G401.6 (cell line): ENCODE results near the gene ENOX2.
"Not testable (repeated sequence)": the region's sequence is repeated elsewhere in the genome, so short reads cannot be mapped to it uniquely, and the experiment has no call there.

Source experiments
- FAIRE-seq: peaks from 2 replicates; lab custom pipeline; 2012; peaks lifted over from hg19 to GRCh38; lab: Jason Lieb, UNC

The ENOX2 gene, protein sequence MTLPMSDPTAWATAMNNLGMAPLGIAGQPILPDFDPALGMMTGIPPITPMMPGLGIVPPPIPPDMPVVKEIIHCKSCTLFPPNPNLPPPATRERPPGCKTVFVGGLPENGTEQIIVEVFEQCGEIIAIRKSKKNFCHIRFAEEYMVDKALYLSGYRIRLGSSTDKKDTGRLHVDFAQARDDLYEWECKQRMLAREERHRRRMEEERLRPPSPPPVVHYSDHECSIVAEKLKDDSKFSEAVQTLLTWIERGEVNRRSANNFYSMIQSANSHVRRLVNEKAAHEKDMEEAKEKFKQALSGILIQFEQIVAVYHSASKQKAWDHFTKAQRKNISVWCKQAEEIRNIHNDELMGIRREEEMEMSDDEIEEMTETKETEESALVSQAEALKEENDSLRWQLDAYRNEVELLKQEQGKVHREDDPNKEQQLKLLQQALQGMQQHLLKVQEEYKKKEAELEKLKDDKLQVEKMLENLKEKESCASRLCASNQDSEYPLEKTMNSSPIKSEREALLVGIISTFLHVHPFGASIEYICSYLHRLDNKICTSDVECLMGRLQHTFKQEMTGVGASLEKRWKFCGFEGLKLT

DNA sequence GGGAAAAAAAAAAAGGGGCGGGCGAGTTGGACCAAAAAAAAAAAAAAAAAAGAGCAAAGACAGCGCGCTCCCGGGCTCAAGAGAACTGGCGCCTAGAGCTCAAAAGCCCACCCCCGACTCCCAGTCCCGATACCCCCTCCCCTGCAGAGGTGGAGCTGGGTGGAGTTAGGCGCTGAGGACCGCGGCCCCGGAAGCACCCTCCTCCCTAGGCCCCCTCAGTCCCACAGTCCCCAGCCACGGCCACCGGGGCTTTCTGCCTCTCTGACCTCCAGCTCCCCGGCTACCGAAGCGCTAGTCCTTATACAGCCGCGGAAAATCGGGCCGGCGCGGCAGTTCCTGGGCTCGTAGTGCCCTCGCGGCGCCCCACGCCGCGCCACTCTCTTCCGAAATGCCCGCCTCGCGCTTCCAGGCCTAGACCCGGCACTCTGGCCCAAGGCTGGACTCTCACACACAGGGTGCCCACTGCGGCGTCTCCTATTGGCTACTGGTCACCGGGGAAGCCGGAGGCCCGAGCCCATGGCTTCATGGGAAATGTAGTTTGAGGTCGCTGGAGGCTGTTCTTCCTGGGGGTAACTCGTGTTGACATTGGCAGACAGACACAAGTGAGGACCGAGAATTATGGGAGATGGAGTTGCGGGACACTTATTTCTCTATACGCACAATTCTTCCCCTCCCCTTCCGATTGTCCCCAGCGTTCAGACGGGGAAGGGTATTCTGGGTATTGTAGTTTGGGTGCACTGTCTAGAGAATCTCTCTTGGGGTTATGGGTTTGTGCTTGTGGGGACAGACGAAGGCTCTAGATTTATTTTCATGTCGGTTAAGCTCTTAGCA is at the start of gene ENOX2:
ENOX2 (minus strand) TSS at position 427 of the 831 bp plus-strand sequence. CDS start 199,993 bp downstream, outside the sequence.
- FAIRE-seq = peak; percentile 100

DNA sequence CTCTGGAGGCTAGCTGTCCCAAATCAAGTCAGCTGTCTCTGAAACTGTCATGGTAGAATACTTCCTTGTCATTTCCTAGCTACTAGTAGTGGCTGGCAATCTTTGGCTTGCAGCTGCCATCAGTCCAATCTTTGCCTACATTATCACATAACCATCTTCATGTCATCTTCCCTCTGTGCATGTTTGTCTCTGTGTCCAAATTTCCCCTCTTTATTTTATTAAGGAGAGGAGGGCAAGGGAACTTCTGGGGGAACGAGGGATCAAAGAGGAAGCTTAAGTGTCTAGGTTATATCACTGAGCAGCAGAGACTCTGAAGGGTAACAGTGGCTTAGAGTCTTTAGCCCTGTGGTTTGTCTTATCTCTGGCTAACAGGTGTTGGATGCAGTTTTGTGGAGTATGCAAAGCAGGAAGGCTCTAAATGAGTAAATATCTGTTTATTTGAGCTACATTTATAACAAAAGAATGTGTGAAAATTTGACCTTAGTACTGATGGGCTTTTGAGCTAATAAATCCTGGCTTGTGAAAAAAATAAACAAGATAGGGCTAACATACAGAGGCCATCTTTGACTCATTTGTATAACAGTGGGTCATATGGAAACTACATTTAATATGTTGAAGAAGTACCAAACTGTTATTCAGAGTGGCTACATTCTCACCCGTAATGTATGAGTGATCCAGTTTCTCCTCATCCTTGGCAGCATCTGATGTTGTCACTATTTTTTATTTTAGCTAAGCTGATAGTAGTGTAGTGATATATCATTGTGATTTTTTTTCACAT is 49.4 kb upstream of the ENOX2 start:
- no peak for FAIRE-seq

GRCh38 chrX:130944230-130944629 is 41.2 kb upstream of the ENOX2 start:
- no peak for FAIRE-seq

DNA sequence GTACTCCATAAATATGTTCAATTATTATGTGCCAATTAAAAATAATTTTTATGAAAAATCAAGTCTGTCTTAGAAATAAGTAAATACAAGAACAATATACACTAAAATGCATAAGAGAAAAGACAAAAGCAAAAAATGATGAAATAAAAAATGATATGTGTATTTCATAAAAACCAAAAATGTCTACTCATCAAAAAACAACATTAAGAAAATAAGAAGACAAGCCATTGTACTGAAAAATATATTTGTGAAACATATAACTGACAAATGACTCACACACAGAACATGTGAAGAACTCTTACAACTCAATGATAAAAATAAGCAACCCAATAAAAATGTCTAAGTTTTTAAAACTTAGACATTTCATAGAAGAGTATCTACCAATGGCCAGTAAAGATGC is 34.1 kb upstream of the ENOX2 start:
- FAIRE-seq = peak; percentile 53

GRCh38 chrX:130933358-130933757 is 30.3 kb upstream of the ENOX2 start:
- FAIRE-seq = no peak

GRCh38 chrX:130920405-130920804 is 17.4 kb upstream of the ENOX2 start:
- not testable (repeated sequence) for FAIRE-seq

DNA sequence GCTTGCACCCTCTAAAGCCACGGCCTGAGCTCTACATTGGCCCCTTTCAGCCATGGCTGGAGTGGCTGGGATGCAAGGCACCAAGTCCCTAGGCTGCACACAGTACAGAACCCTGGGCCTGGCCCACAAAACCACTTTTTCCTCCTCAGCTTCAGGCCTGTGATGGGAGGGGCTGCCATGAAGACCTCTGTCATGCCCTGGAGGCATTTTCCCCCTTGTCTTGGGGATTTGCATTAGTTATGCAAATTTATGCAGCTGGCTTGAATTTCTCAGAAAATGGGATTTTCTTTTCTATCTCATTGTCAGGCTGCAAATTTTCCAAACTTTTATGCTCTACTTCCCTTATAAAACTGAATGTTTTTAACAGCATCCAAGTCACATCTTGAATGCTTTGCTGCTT is 16.7 kb upstream of the ENOX2 start:
- FAIRE-seq = not testable (repeated sequence)

DNA sequence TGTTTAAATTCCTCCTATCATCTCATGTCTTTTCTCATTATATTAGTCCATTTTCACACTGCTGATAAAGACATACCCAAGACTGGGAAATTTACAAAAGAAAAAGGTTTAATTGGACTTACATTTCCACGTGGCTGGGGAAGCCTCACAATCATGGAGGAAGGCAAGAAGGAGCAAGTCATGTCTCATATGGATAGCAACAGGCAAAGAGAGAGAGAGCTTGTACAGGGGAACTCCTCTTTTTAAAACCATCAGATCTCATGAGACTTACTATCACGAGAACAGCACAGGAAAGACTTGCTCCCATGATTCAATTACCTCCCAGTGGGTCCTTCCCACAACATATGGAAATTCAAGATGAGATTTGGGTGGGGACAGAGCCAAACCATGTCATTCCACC is 15.5 kb upstream of the ENOX2 start:
- FAIRE-seq = not testable (repeated sequence)

GRCh38 chrX:130916636-130917422 is 13.8 kb upstream of the ENOX2 start:
- no peak for FAIRE-seq

GRCh38 chrX:130915302-130915701 is 12.3 kb upstream of the ENOX2 start:
- no peak for FAIRE-seq

DNA sequence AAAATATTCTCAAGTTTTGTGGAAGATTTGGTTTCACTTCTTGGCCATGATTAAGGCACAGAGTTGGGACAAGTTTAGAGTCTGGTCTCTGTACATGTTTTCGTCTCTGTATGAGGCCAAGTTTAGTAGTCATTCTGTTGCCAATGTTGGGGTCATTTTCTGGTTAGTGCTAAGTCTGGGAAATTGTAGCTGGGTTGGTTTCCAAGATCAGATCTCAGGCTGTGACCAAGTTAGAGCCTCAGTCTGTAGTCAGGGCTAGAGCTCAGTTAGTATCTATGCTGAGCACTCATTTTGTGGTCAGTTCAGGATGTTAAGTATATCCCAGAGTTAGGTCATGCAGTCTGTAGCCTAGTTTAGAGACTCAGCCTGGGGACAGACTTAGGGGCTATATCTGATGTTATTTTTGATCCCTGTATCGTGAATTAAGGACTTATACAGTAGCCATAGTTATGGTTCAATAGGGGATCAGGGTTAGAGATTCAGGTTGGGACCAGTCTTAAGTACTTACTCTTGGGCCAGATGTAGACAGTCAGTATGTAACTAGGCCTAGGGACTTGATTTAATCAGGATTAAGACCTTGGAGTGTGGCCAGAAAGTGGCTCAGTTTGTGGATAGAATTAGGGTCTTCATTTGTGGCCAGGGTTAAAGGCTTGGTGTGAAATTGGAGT is 6.6 kb upstream of the ENOX2 start:
- no peak for FAIRE-seq

- FAIRE-seq = no peak
Measured at GRCh38 chrX:130906776-130907175, 3.8 kb upstream of the ENOX2 start.

DNA sequence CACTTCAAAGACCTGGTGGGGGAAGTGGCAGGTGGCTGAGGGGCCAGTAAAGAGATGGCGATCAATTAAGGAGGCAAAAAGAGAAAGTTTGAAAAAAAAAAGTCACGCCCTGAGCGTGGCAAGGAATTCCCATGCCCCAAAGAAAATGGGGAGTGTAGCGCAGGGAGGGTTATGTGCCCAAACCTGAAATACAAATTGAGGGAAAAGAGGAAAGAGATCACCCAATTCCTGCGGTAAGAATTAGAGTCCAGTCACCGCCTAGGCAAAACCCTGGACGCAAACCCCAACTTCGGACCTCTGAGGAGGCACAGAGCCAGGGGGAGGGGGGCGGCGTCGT is 595 bp downstream of the ENOX2 start:
- no peak for FAIRE-seq

DNA sequence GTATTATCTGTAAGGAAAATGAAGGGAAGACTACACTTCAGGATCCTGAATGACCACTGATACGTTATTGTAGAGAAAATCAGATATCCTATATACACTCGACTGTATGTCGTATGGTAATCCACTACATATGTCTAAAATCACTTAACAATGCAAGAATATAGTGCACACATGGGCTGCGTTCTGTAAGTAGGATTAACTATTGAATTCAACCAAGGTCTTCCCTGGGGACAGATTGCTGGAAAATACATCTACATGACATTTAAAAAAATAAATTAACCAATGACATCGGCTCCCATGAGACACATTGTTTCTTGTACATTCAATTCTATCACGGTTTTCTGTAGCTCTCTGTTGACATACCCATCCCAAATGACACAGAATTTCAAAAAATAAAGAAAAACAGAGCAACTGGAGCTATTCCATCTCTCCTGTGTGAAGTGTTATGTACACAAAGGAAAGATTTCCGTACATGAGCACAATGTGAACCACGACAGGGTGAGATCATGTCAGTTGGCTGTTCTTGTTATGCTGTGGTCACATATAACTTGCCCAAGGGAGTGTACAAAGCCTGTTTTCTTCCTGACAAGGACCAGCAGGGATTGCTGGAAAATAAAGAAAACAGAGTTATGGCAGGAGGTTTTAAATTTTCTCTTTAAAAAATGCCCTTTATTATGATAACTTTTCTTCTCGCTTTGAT is 6.1 kb downstream of the ENOX2 start:
- FAIRE-seq = no peak

DNA sequence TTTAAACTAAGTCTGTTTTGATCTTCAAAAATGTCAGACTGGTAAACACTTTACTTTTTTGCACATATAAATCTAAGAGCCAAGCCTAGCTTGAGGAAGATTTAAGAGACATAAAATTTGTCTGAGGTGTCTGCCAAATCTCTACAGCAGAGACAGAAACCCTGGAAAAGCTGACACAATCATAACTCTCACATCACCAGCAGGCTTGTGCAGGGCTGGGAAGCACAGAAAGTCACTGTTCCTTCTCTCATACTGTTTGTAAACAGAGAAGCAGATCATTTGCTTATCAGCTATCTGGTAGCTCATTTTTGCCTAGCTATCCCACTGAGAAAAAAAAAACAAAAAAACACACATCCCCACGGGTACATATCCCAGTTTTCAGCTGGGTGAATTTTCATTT is 7.0 kb downstream of the ENOX2 start:
- no peak for FAIRE-seq

DNA sequence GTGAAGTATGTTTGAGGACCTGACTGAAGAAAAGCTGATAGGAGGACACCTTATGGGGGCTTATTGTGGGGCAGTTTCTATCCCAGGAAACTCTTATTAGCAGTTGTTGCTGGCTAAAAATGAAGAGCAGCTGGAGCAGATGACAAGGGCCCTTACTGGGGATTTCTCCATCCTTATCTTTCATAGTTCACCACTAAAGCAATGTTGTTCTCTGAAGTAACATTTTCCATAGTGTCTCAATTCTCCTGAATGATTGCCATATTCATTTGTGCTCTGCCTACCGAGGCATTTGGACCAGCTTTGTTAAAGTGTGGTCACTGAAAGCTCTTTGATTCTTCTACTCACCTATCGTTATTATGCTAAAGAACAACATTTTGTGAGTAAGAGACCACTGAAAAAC is 7.7 kb downstream of the ENOX2 start:
- no peak for FAIRE-seq

- no peak for FAIRE-seq
Measured at GRCh38 chrX:130893356-130894085, 9.5 kb downstream of the ENOX2 start.

DNA sequence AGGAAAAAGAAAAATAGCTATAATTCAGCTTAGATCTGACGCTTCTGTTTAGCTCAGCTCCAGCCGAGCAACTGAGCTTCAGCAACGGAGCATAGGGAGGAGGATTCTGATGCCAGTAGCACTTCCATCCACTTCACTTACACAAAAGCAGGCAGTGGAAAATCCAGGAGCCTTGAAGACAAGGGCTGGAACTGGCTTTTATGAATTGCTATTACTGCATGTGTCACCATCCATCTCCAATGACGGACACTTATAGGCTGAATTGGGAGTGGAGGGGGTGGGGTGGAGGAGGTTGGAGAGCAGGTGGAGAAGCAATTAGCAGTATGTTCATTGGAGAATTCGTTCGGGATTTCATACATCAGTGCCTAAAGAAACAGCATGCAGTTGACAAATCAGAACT is 15.6 kb downstream of the ENOX2 start:
- no peak for FAIRE-seq

GRCh38 chrX:130885996-130886395 is 17.0 kb downstream of the ENOX2 start:
- FAIRE-seq = no peak

GRCh38 chrX:130885508-130885907 is 17.5 kb downstream of the ENOX2 start:
- no peak for FAIRE-seq
